GM18519 (cell line): Measurements from ENCODE around the gene ELF3.
"Not testable (repeated sequence)": the region's sequence is repeated elsewhere in the genome, so short reads cannot be mapped to it uniquely, and the experiment has no call there.

Experiments used
- ATAC-seq: cut with Tn5 transposase; IDR thresholded peaks from one replicate; pipeline ENCODE4 v1.9.1; 2021; ENCODE audit warnings: mild to moderate bottlenecking, moderate library complexity; ENCODE audit not compliant: unreplicated experiment, low FRiP score

The ELF3 gene

DNA sequence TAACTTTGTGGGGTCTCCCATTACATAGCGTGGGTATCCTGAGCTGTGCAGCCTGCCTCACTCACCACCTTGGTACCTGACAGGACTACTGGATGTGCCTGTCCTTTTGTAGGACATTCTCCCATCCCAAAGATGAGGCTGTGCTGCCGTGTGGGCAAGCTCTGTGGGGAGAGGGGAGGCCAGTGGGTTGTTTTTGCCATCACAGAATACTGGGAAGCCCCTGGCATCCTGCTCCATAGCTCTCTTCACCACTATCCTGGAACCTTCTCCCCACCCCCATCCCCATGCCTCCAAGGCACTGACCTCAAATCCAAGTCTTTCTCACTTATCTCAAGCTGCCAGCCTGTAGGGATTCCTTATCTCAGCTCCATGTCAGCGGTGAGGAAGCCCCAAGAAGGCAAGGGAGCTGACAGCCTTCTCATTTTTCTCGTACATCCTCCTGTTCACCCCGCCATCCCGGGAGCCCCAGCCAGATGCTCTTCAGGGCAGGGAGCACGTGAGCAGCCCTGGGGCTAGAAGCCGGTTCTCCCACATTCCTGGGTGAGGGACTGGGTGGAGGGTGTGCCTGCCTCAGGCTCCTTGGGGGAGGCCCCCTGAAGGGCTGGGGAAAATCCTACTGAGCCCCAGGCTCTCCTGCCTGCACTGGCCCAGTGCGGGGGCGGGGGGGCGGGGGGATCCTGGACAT is 2.4 kb upstream of the ELF3 start:
- no peak for ATAC-seq

DNA sequence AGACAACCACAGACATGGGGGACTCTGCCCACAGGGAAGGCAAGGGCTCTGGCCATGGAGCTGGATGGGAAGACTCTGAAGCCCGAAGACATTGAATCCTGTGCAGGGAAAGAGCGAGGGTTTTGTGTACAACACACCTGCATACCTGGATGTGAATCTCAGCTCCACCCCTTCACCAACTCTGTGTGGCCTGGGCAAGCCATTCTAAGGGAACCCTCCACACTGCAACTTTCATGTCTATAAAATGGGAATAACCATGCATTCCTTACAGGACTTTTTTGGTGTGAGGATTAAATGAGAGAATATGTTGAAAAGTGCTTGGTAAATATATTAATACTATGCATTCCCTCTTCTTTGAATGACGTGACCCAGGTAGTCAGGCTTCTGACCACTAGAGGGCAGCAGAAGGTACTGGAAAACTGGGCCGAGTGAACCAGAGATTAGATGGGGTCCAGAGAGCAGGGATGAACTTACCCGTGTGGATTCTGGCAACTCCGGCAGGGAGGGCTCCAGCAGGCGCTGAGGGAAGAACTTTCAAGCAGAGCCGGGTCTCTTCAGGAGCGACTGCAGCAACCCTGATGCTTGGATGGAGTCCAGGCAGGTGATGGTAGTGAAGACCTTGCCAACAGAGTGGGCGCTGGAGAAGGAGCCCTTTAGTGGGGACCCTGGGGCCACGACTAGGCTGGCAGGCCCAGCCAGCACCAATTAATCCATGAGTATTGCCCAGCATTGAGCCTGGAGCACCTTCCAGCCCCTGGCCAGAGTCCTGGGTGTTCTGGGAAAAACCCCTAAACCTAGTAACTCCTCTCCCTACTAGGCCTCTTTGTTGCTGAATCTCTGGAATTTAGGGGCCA is 834 bp upstream of the ELF3 start:
- ATAC-seq = no peak

DNA sequence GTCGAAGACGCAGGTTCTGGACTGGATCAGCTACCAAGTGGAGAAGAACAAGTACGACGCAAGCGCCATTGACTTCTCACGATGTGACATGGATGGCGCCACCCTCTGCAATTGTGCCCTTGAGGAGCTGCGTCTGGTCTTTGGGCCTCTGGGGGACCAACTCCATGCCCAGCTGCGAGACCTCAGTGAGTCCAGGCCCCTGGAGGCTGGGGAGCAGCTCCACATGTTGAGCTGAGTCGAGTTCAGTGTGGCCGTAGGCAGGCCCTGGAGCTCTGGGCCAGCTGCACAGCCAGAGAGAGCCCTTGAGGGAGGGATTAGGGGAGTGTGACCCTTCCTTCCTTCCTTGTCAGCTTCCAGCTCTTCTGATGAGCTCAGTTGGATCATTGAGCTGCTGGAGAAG is 1.6 kb downstream of the ELF3 start:
- ATAC-seq = no peak

DNA sequence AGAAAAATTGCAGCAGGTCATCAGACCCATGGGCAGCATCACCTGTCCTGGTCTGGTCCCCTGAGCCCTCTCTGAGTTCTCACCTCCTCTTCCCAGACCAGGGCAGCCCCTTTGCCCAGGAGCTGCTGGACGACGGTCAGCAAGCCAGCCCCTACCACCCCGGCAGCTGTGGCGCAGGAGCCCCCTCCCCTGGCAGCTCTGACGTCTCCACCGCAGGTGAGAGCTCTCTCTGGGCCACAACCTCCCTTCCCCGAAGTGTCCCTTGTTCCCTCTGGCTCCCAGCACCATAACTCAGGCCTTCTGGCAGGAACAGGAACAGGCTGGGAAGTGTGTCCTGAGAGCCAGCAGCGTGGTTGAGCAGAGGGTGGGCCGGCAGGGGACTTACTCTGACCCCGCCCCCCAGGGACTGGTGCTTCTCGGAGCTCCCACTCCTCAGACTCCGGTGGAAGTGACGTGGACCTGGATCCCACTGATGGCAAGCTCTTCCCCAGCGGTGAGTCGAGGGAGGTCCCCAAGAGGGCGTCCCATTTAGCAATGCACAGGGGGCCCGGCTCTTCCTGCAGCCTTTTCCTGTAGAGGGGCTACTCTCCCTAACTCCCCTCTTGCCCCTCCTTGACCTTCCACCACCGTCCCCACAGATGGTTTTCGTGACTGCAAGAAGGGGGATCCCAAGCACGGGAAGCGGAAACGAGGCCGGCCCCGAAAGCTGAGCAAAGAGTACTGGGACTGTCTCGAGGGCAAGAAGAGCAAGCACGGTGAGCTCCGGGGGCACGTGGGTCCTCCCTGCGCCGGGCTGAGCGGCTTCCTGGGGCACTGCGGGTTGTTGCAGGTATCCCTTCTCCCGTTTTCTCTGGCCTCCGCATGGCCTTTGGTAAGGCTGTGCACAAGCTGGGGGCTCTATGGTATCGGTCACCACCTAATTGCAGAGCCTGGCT is 2.4 kb downstream of the ELF3 start:
- ATAC-seq = no peak

DNA sequence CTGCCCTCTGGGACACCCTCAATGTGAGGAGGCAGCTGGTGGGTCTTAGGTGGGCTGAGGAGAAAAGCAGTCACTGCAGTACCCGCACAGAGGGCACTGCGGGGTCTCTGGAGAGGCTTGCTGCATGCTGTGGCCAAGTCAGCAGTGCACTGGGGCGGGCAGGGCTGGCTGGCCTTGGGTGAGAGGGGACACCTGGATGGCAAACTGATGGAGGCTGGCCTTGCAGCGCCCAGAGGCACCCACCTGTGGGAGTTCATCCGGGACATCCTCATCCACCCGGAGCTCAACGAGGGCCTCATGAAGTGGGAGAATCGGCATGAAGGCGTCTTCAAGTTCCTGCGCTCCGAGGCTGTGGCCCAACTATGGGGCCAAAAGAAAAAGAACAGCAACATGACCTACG is 3.2 kb downstream of the ELF3 start:
- ATAC-seq = no peak

DNA sequence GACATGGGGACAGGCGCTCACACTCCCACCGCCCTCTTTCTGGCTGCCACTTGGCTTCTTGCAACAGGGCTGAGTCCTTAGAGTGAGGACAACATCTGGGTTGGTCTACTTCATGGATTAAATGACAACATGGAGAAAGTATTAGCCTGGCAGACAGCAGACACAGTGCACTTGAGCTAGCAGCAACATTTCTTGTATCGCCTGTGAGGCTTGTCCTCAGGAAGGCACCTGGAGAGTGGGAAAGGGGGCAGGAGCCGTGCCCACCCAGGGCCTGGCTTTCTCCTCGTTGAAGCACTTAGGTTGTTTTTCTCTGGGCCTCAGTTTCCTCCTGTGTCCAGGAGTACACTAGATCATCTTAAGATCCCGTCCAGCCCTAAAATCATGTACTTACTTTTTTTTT is 3.7 kb downstream of the ELF3 start:
- ATAC-seq = no peak

DNA sequence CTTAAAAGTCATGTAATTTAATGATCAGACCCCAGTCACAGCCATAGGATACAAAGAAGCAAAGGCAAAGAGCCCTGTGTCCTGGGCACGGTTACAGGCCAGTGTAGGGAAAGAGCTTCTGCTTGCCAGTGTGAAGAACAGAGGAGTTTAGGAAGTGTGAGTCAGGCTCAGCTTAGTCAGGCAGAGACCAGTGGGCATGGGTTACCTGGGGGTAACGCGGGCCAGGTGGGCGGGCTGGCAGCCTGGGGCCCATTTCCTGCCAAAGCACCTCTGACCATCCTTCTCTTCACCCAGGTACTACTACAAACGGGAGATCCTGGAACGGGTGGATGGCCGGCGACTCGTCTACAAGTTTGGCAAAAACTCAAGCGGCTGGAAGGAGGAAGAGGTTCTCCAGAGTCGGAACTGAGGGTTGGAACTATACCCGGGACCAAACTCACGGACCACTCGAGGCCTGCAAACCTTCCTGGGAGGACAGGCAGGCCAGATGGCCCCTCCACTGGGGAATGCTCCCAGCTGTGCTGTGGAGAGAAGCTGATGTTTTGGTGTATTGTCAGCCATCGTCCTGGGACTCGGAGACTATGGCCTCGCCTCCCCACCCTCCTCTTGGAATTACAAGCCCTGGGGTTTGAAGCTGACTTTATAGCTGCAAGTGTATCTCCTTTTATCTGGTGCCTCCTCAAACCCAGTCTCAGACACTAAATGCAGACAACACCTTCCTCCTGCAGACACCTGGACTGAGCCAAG is 4.7 kb downstream of the ELF3 start:
- ATAC-seq = no peak

DNA sequence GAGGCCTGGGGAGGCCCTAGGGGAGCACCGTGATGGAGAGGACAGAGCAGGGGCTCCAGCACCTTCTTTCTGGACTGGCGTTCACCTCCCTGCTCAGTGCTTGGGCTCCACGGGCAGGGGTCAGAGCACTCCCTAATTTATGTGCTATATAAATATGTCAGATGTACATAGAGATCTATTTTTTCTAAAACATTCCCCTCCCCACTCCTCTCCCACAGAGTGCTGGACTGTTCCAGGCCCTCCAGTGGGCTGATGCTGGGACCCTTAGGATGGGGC is 5.2 kb downstream of the ELF3 start:
- ATAC-seq = no peak

DNA sequence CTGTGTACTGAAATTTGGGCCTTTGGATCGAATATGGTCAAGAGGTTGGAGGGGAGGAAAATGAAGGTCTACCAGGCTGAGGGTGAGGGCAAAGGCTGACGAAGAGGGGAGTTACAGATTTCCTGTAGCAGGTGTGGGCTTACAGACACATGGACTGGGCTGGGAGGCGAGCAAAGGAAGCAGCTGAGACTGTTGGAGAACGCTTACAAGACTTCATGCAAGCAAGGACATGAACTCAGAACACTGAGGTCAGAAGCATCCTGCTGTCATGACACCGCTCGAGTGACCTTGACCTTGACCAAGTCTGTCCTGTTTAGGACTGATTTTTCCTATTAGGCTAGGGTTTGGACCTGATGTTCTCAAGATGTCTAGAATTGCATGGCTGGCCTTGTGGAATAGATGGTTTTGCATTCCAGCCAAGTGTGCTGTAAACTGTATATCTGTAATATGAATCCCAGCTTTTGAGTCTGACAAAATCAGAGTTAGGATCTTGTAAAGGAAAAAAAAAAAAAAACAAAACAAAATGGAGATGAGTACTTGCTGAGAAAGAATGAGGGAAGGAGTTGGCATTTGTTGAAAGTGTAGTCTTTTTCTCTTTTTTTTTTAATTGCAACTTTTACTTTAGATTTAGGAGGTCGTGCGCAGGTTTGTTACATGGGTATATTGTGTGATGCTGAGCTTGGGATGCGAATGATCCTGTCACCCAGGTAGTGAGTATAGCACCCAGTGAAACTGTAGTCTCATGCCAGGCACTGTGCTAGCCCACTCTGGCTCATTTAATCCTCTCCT is 5.8 kb downstream of the ELF3 start:
- no peak for ATAC-seq

DNA sequence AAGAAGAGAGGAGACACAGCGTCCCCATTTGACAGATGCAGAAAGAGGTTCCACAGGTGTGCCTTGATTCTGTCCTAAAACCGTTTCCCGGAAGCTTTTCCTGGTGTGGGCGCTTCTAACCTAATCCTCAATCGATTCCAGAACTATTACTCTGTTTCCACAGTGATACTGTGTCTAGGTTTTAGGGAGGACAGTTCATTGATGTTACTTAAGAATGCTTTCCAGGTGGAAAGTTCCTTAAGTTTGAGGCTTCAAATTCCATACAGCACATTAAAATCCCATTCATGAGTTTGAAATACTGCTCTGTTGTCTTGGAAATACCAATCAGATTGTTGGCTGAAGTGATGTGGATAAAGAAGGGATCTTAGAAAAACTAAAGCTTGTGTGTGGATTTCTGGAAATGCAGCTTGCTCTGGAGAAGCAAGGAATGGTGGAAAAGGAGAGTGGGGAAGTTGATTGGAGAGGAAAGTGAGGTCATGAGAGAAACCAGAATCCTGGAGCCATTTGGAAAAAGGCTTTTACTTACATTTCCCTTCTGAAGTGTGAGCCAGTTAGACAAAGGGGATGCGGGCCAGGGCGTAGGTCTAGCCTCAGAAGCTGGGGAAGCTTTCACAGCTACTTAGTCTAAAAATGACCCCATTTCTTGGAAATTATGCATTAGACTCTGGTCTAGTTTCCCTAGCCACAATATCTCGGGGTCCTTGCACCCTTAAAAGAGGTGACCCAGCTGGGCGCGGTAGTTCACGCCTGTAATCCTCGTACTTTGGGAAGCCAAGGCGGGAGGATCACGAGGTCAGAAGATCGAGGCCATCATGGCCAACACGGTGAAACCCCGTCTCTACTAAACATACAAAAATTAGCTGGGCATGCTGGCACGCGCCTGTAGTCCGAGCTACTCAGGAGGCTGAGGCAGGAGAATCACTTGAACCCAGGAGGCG is 6.7 kb downstream of the ELF3 start:
- ATAC-seq = no peak

DNA sequence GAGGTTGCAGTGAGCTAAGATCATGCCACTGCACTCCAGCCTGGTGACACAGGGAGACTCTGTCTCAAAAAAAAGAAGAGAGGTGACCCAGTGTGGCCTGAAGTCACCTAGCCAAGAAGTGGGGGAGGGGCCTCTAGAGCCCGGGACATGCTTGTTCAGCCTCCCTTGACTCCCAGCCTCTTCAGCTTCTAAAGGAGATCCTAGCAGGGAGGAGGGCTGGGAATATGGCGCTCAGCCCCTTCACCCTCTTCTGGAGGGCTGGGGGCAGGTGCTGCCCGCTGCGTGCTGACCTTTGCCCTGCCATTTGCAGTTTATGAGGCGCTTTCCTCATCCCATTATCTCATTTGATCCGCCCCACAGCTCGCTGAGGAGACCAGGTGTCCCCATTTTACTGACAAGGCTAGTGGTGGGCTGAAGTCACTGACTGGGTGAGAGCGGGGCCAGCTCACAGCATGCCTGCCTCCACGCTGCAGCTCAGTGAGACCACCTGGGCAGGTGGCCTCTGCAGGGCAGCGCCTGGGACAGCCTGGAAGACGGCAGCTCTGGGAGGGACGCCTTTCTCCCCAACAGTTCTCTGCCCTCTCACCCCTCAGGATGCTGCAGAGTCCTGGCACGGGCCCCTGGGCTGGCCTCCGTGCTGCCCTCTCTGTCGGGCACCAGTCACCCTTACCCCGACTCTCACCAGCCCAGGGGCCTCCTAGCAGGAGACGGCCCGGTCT is 7.5 kb downstream of the ELF3 start:
- ATAC-seq = no peak

DNA sequence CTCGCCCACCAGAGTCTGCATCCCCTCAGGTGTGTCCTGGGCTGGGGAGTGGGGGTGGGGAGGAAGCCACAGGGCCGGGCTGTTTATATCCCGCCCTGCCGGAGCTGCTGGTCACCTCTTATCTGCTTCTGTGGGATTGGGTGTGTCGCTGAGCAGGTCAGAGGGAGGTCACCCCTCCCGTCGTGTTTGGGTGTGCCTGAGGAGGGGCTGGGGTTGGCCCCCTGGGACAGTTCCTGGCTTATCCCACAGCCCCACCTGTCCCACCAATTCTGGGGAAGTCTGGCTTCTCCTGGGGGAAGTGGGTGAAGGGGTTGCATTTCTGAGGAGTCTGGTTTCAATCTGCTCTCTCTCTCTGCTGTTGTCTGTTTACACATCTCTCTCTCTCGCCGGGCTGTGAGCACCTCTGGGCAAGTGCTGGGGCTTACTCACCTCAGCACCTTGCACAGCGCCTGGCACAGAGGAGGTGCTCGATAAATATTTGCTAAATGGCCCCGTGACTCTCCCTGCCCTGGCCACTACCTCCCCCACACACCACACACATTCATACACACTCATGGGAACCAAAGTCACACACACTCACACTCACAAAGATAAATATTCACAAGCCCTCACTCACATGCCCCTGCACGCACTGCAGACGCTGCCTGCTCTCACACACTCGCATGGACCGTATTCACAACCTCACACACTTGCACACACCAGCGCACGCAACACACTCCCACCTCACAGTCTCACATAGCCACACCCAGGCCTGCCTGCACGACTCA is 8.3 kb downstream of the ELF3 start:
- ATAC-seq = no peak

DNA sequence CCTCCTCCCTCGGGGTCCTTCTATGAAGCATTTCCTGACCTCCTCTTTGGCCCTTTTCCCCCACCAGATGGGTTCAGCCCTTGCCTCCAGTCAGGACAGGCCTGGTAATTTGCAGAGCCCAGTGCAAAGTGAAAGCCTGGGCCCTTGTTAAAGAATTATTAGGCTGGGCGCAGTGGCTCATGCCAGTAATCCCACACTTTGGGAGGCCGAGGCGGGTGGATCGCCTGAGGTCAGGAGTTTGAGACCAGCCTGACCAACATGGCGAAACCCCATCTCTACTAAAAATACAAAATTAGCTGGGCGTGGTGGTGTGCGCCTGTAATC is 8.8 kb downstream of the ELF3 start:
- not testable (repeated sequence) for ATAC-seq

DNA sequence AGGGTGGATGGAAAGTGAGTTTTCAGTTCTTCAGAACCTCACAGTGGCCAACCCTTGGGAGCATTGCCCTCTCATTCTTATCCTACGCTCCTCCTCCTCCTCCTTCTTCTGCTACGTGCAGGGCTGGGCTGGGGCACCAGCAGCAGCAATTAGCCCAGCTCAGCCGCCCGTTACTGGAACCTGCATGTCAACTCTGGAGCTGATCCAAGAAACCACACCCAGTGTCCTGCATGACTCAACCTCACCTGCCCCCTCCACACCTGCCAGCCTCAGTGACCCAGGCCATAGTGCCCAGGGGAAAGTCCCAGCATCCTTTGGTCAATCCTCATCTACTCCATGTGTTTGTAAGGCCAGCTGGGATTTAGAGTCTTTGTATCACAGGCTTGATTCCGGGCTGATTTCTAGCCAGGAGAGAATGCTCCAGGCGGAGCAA is 12.6 kb downstream of the ELF3 start:
- no peak for ATAC-seq

DNA sequence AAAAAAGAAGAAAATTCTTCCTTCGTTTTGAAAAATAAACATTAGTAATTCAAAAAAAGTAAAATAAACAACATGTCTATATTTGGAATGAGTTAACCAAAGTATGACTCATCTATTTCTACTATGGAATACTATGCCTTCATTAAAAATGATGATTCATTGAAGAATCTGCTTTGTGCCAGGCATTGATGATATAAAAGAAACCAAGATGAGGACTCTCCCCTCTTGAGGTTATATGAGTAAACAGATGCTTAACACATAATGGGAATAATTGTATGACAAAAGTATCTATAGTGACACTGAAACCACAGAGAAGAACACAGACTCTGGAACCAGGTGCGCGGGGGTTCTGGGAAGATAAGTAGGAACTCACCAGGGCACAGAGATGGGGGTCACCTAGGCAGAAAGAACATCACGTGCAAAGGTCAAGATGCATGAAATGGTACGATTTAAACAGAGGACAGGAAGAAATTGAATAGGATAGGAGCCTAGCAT is 18.8 kb downstream of the ELF3 start:
- ATAC-seq = no peak

DNA sequence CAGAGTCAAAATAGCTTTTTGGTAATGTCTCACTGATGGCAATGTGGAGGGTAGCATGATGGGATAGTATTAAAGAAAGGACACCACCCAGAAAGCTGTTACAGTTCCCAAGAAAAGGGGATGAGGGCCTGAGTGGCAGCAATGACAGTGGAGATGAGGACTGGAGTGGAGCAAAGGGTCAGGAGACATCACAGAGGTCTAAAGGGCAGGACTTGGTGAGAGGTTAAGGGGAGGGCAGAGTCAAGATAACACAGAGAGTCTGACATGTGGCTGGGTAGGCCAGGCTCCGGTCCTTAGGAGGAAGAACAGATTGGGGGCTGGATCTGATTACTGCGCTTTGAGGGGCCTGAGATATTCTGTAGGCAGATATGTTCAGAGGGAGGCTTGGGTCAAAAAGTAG is 19.3 kb downstream of the ELF3 start:
- no peak for ATAC-seq

DNA sequence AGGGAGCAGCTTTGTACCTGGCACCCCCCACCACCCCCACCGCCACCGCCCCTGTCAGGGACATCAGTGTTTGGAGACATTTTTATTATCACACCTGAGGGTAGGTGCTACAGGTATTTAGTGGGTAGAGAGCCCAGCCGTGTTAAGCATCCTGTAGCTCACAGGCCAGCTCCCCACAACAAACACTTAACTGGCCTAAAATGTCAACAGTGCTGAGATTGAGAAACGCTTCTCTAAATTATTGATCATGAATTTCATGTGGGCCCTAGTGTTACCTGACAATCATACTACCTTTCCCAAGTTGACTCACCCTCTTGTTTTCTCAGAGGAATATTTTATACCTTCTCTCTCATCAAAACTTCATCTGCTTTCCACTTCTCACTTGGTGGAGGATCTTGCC is 21.4 kb downstream of the ELF3 start:
- no peak for ATAC-seq
